A549 (cell line): ENCODE measurements around the gene FAM156A.
"Not testable (repeated sequence)": the region's sequence is repeated elsewhere in the genome, so short reads cannot be mapped to it uniquely, and the experiment has no call there.

Source experiments
- ATOH8 ChIP-seq: fragments of 250-450 bp; sonication (Bioruptor Pico); IDR thresholded peaks from 2 replicates; pipeline ENCODE4 v1.5.0; 2020; ENCODE audit warnings: low read depth, mild to moderate bottlenecking, moderate library complexity
- CTCF ChIP-seq: fragments of >200 bp; sonication (Bioruptor Twin); formaldehyde crosslinking; IDR thresholded peaks from 3 replicates; pipeline ENCODE4 v1.5.1; 2016
- E2F6 ChIP-seq: IDR thresholded peaks from 2 replicates; pipeline ENCODE4 v1.6.1; 2012; ENCODE audit warnings: low read depth, borderline replicate concordance
- EP300 ChIP-seq, 2 experiments: fragments of >200 bp; sonication (Bioruptor Twin); formaldehyde crosslinking; IDR thresholded peaks; 2 replicates in 1 of 2; 3 replicates in 1 of 2; pipeline ENCODE4 v1.6.1; 2016 to 2017
- FOSL2 ChIP-seq, 2 experiments: fragments of 450-650 bp in 1 of 2; fragments of >200 bp in 1 of 2; sonication (Bioruptor Twin) in 1 of 2; formaldehyde crosslinking; IDR thresholded peaks; 2 replicates each; pipeline versions ENCODE4 v1.5.0 to v1.6.1; 2016 to 2020; ENCODE audit warnings: mild to moderate bottlenecking in 1 of 2, moderate library complexity in 1 of 2
- POLR2A ChIP-seq: IDR thresholded peaks from 2 replicates; pipeline ENCODE4 v1.6.1; 2012; ENCODE audit warnings: mild to moderate bottlenecking, low read length

- TF ChIP-seq CTCF; E2F6; ATOH8; EP300 (IDR thresholded peaks at IDR 0.05); POLR2A; FOSL2 (IDR thresholded peaks at IDR 0.05); FOSL2 (CRISPR knock-in tag; IDR thresholded peaks at IDR 0.05): not testable (repeated sequence)
These were observed 43.6 kb downstream of the FAM156A start for GRCh38 chrX:52914704-52915103.
